ENCODE measurements around the gene SEMA3G. TPM values are rescaled to one million over a fixed set of nuclear protein-coding genes. Genes with fewer than 3 reads are reported as not detected.

The SEMA3G gene
- total RNA-seq, 5 donors from 2014 or later (not counting 1 experiment from before 2014, with no cell fraction given) = 0.75 to 1.9 (median 1.4) TPM

GRCh38 chr3:52400275-52400793, 44.6 kb downstream of the SEMA3G start:
- no peak overlapping the region for H3K4me3 Mint-ChIP-seq
- POLR2A ChIA-PET = no interaction called here
- Histone ChIP-seq H3K27ac (ENCODE audit: low read length) (no peak overlapping the region), H3K9me3 (no peaks in the 10 kb centered on the region), H3K36me3 (ENCODE audit: control insufficient read depth in 2 of 2, extremely low read depth in 1 of 2, insufficient read depth in 1 of 2, low read length in 1 of 2) (peaks cover 34 to 61% of the 10 kb centered on the region in 2 donors), H3K27me3 (replicated peaks in 1 of 2; ENCODE audit: control insufficient read depth in 2 of 2, extremely low read depth in 1 of 2, insufficient read depth in 2 of 2, low read length in 1 of 2) (no peaks in the 10 kb centered on the region), H3K4me1 (ENCODE audit: control insufficient read depth in 1 of 2, extremely low read depth in 1 of 2, insufficient read depth in 2 of 2, low read length in 2 of 2) (peaks cover 0 to 3% of the 10 kb centered on the region in 2 experiments), H3K4me3 (ENCODE audit: control insufficient read depth in 1 of 2, extremely low read depth in 1 of 2, low read length in 1 of 2) (no peak overlapping the region)
- H3K27me3 Mint-ChIP-seq = no peaks in the 10 kb centered on the region
- no peaks in the 10 kb centered on the region for H3K4me1 Mint-ChIP-seq
- WGBS (ENCODE audit: insufficient coverage) = 94% methylated on average over 9 of the region's 10 CpGs
- H3K27ac Mint-ChIP-seq = no peak overlapping the region
- H3K9me3 Mint-ChIP-seq = no peaks in the 10 kb centered on the region
- DNase-seq (no peak), ATAC-seq (replicated peaks in 1 of 4) (no peak)
- CTCF ChIA-PET = no interaction called here
- peaks cover 29% of the 10 kb centered on the region for H3K36me3 Mint-ChIP-seq

GRCh38 chr3:52399593-52399992, 45.3 kb downstream of the SEMA3G start:
- Mint-ChIP-seq H3K36me3 (peaks cover 24% of the 10 kb centered on the region), H3K4me1 (no peaks in the 10 kb centered on the region), H3K9me3 (no peaks in the 10 kb centered on the region), H3K27ac (no peak overlapping the region), H3K27me3 (no peaks in the 10 kb centered on the region), H3K4me3 (no peak overlapping the region)
- H3K36me3 ChIP-seq (ENCODE audit: control insufficient read depth in 2 of 2, extremely low read depth in 1 of 2, insufficient read depth in 1 of 2, low read length in 1 of 2) = peaks cover 30 to 53% of the 10 kb centered on the region in 2 donors
- ATAC-seq (replicated peaks in 1 of 4) = no peak
- H3K27ac ChIP-seq (ENCODE audit: low read length) = no peak overlapping the region
- 97% methylated on average over 6 of the region's 6 CpGs for WGBS (ENCODE audit: insufficient coverage)
- H3K4me1 ChIP-seq (ENCODE audit: control insufficient read depth in 1 of 2, extremely low read depth in 1 of 2, insufficient read depth in 2 of 2, low read length in 2 of 2) = peaks cover 0 to 3% of the 10 kb centered on the region in 2 experiments
- ChIA-PET CTCF (no interaction called here), POLR2A (no interaction called here)
- no peak overlapping the region for H3K4me3 ChIP-seq (ENCODE audit: control insufficient read depth in 1 of 2, extremely low read depth in 1 of 2, low read length in 1 of 2)
- no peaks in the 10 kb centered on the region for H3K27me3 ChIP-seq (replicated peaks in 1 of 2; ENCODE audit: control insufficient read depth in 2 of 2, extremely low read depth in 1 of 2, insufficient read depth in 2 of 2, low read length in 1 of 2)
- H3K9me3 ChIP-seq = no peaks in the 10 kb centered on the region
- DNase-seq = no peak

GRCh38 chr3:52399131-52399530, 45.8 kb downstream of the SEMA3G start:
- CTCF ChIA-PET = no interaction called here
- H3K36me3 ChIP-seq (ENCODE audit: control insufficient read depth in 2 of 2, extremely low read depth in 1 of 2, insufficient read depth in 1 of 2, low read length in 1 of 2) = peaks cover 25 to 49% of the 10 kb centered on the region in 2 donors

GRCh38 chr3:52398670-52399081, 46.2 kb downstream of the SEMA3G start:
- Mint-ChIP-seq H3K27ac (no peak overlapping the region), H3K27me3 (no peaks in the 10 kb centered on the region), H3K36me3 (peaks cover 18% of the 10 kb centered on the region), H3K9me3 (no peaks in the 10 kb centered on the region), H3K4me1 (no peaks in the 10 kb centered on the region), H3K4me3 (no peak overlapping the region)
- CTCF ChIA-PET = interaction anchor here in 1 of 2 donors (0.5 kb wide), 1 partner anchor 17 kb away, joined by 3 read pairs; no protein-coding TSS in a partner anchor
- Histone ChIP-seq H3K9me3 (no peaks in the 10 kb centered on the region), H3K36me3 (ENCODE audit: control insufficient read depth in 2 of 2, extremely low read depth in 1 of 2, insufficient read depth in 1 of 2, low read length in 1 of 2) (peaks cover 25 to 44% of the 10 kb centered on the region in 2 donors), H3K4me1 (ENCODE audit: control insufficient read depth in 1 of 2, extremely low read depth in 1 of 2, insufficient read depth in 2 of 2, low read length in 2 of 2) (no peaks in the 10 kb centered on the region), H3K27ac (ENCODE audit: low read length) (no peak overlapping the region), H3K4me3 (ENCODE audit: control insufficient read depth in 1 of 2, extremely low read depth in 1 of 2, low read length in 1 of 2) (no peak overlapping the region), H3K27me3 (replicated peaks in 1 of 2; ENCODE audit: control insufficient read depth in 2 of 2, extremely low read depth in 1 of 2, insufficient read depth in 2 of 2, low read length in 1 of 2) (no peaks in the 10 kb centered on the region)
- DNase-seq = no peak
- POLR2A ChIA-PET = no interaction called here
- no peak for ATAC-seq (replicated peaks in 1 of 4)
- WGBS (ENCODE audit: insufficient coverage) = 97% methylated on average over 3 of the region's 5 CpGs

More at GRCh38 chr3:52399131-52399530, 45.8 kb downstream of the SEMA3G start:
- no peak for ATAC-seq (replicated peaks in 1 of 4)
- Mint-ChIP-seq H3K4me1 (no peaks in the 10 kb centered on the region), H3K4me3 (no peak overlapping the region), H3K27ac (no peak overlapping the region), H3K36me3 (peaks cover 23% of the 10 kb centered on the region), H3K27me3 (no peaks in the 10 kb centered on the region), H3K9me3 (no peaks in the 10 kb centered on the region)
- peaks cover 0 to 2% of the 10 kb centered on the region in 2 experiments for H3K4me1 ChIP-seq (ENCODE audit: control insufficient read depth in 1 of 2, extremely low read depth in 1 of 2, insufficient read depth in 2 of 2, low read length in 2 of 2)
- no peak overlapping the region for H3K27ac ChIP-seq (ENCODE audit: low read length)
- DNase-seq = no peak
- POLR2A ChIA-PET = no interaction called here
- H3K9me3 ChIP-seq = no peaks in the 10 kb centered on the region
- H3K4me3 ChIP-seq (ENCODE audit: control insufficient read depth in 1 of 2, extremely low read depth in 1 of 2, low read length in 1 of 2) = no peak overlapping the region
- 97% methylated on average over 3 of the region's 4 CpGs for WGBS (ENCODE audit: insufficient coverage)
- H3K27me3 ChIP-seq (replicated peaks in 1 of 2; ENCODE audit: control insufficient read depth in 2 of 2, extremely low read depth in 1 of 2, insufficient read depth in 2 of 2, low read length in 1 of 2) = no peaks in the 10 kb centered on the region

- POLR2A ChIA-PET = no interaction called here
- no peak overlapping the region for H3K4me3 ChIP-seq (ENCODE audit: control insufficient read depth in 1 of 2, extremely low read depth in 1 of 2, low read length in 1 of 2)
- DNase-seq = no peak
- no peaks in the 10 kb centered on the region for H3K9me3 ChIP-seq
- no peaks in the 10 kb centered on the region for H3K4me1 ChIP-seq (ENCODE audit: control insufficient read depth in 1 of 2, extremely low read depth in 1 of 2, insufficient read depth in 2 of 2, low read length in 2 of 2)
- ATAC-seq (replicated peaks in 1 of 4) = no peak
- Mint-ChIP-seq H3K27ac (no peak overlapping the region), H3K4me3 (no peak overlapping the region), H3K4me1 (no peaks in the 10 kb centered on the region), H3K36me3 (peaks cover 19% of the 10 kb centered on the region), H3K9me3 (no peaks in the 10 kb centered on the region), H3K27me3 (no peaks in the 10 kb centered on the region)
- 98% methylated on average over 6 of the region's 13 CpGs for whole genome bisulfite sequencing (ENCODE audit: insufficient coverage)
- H3K27ac ChIP-seq (ENCODE audit: low read length) = no peak overlapping the region
- H3K36me3 ChIP-seq (ENCODE audit: control insufficient read depth in 2 of 2, extremely low read depth in 1 of 2, insufficient read depth in 1 of 2, low read length in 1 of 2) = peaks cover 23 to 42% of the 10 kb centered on the region in 2 donors
- CTCF ChIA-PET = no interaction called here
- no peaks in the 10 kb centered on the region for H3K27me3 ChIP-seq (replicated peaks in 1 of 2; ENCODE audit: control insufficient read depth in 2 of 2, extremely low read depth in 1 of 2, insufficient read depth in 2 of 2, low read length in 1 of 2)
These were observed 47.1 kb downstream of the SEMA3G start for GRCh38 chr3:52397676-52398399.

- Histone ChIP-seq H3K9me3 (no peaks in the 10 kb centered on the region), H3K27ac (ENCODE audit: low read length) (no peak overlapping the region), H3K27me3 (replicated peaks in 1 of 2; ENCODE audit: control insufficient read depth in 2 of 2, extremely low read depth in 1 of 2, insufficient read depth in 2 of 2, low read length in 1 of 2) (no peaks in the 10 kb centered on the region), H3K36me3 (ENCODE audit: control insufficient read depth in 2 of 2, extremely low read depth in 1 of 2, insufficient read depth in 1 of 2, low read length in 1 of 2) (peaks cover 17 to 37% of the 10 kb centered on the region in 2 donors), H3K4me3 (ENCODE audit: control insufficient read depth in 1 of 2, extremely low read depth in 1 of 2, low read length in 1 of 2) (no peak overlapping the region), H3K4me1 (ENCODE audit: control insufficient read depth in 1 of 2, extremely low read depth in 1 of 2, insufficient read depth in 2 of 2, low read length in 2 of 2) (no peaks in the 10 kb centered on the region)
- H3K36me3 Mint-ChIP-seq = peaks cover 15% of the 10 kb centered on the region
- no peaks in the 10 kb centered on the region for H3K27me3 Mint-ChIP-seq
- H3K4me3 Mint-ChIP-seq = no peak overlapping the region
- no peaks in the 10 kb centered on the region for H3K9me3 Mint-ChIP-seq
- ATAC-seq (replicated peaks in 1 of 4) (no peak), DNase-seq (no peak)
- WGBS (ENCODE audit: insufficient coverage) = 94% methylated on average over 5 of the region's 10 CpGs
- CTCF ChIA-PET = no interaction called here
- POLR2A ChIA-PET = interaction anchor here in 1 of 2 donors (0.5 kb wide), 1 partner anchor 1788 kb away, joined by 8 read pairs; no protein-coding TSS in a partner anchor
- H3K4me1 Mint-ChIP-seq = no peaks in the 10 kb centered on the region
- no peak overlapping the region for H3K27ac Mint-ChIP-seq
These were observed 47.9 kb downstream of the SEMA3G start for GRCh38 chr3:52396907-52397591.
